Psoas muscle (tissue), 8 donors: ENCODE measurements around the gene CTCFL. TPM values are rescaled to one million over a fixed set of nuclear protein-coding genes. Genes with fewer than 3 reads are reported as not detected.

Experiments used
- ATAC-seq, 4 donors: fragments of 200-7000 bp; cut with Tn5 transposase; one replicate each; pipeline ENCODE4 v1.9.1; 2020; ENCODE audit warnings: moderate library complexity in 3 of 4, mild to moderate bottlenecking in 2 of 4
- DNase-seq, 2 donors: peaks; one replicate each; pipeline ENCODE4 v3.0.0-alpha.2; 2020
- H3K27ac ChIP-seq: fragments of 200-600 bp; one replicate; pipeline ENCODE4 v1.8.0; 2022
- H3K27me3 ChIP-seq, 3 donors: fragments of 200-600 bp in 1 of 3; one replicate each; pipeline versions ENCODE4 v1.6.1 to v1.8.0; 2013 to 2022; ENCODE audit warnings: low read length in 2 of 3, mild to moderate bottlenecking in 2 of 3, moderate library complexity in 1 of 3; ENCODE audit not compliant: insufficient read depth in 3 of 3
- H3K36me3 ChIP-seq, 2 donors: fragments of 200-600 bp in 1 of 2; one replicate each; pipeline versions ENCODE4 v1.6.1 to v1.8.0; 2013 to 2022; ENCODE audit warnings: low read depth in 1 of 2, mild to moderate bottlenecking in 1 of 2, moderate library complexity in 1 of 2; ENCODE audit not compliant: insufficient read depth in 1 of 2
- H3K4me1 ChIP-seq: fragments of 200-600 bp; one replicate; pipeline ENCODE4 v1.8.0; 2022
- H3K4me3 ChIP-seq: fragments of 200-600 bp; one replicate; pipeline ENCODE4 v1.8.0; 2022; ENCODE audit warnings: mild to moderate bottlenecking
- H3K9me3 ChIP-seq: fragments of 200-600 bp; one replicate; pipeline ENCODE4 v1.8.0; 2022
- CTCF ChIP-seq: fragments of 200-600 bp; IDR thresholded peaks from one replicate; pipeline ENCODE4 v1.8.0; 2022; ENCODE audit warnings: antibody characterized with exemption
- WGBS, 3 donors: extraction: QIAGEN DNeasy Blood & Tissue Kit; methylation state at CpG; one replicate each; pipeline versions ENCODE4 v1.1.6 to v1.1.7; 2013; 5-methylcytosine and 5-hydroxymethylcytosine counted together
- intact Hi-C, 2 donors: fragments of 100-400 bp; cut with DNase I; formaldehyde crosslinking; loops; one replicate each; pipeline versions ENCODE4 v1.11.0 to v1.14.2; 2022
- polyA plus RNA-seq, 3 donors: library from polyadenylated mRNA; stranded (reverse); fragments of 200-250 nt; gene quantifications; one replicate each; pipeline ENCODE4 v1.2.3, GENCODE V29; 2013
- total RNA-seq, 4 donors: library from RNA; stranded (reverse); fragmentation: NEBNext Ultra II Directional in 2 of 4; extraction: Animal tissue kit (Norgen Biotek cat#: 25700) in 2 of 4; gene quantifications; one replicate each; pipeline versions ENCODE4 v1.2.1 to v1.2.4, GENCODE V29; 2021 to 2023
- donor health status: healthy with polysubstance abuse.
- donor health status: DM: no; HTN: no; CAD: no; lungs with moderate emphysema.
- donor health status: Bipolar disorder and iron deficiency.
- donor health status: healthy.
- donor health status: DM: yes; HTN: yes; CAD: no.
- donor health status: DM: no; HTN: no; CAD: no.
- donor health status: DM: no; HTN: no; CAD: no.
- donor health status: DM: yes; HTN: yes; CAD: no.

Gene CTCFL
- total and polyA plus RNA-seq, 7 donors = not detected

GRCh38 chr20:57528148-57528547 is 3.2 kb upstream of the CTCFL start:
- Histone ChIP-seq H3K27ac (no peak overlapping the region), H3K4me1 (no peaks in the 10 kb centered on the region), H3K27me3 (no peaks in the 10 kb centered on the region), H3K4me3 (no peak overlapping the region), H3K36me3 (no peaks in the 10 kb centered on the region), H3K9me3 (no peaks in the 10 kb centered on the region)
- DNase-seq (no peak), ATAC-seq (no peak)
- TF ChIP-seq CTCF = no peak
- intact Hi-C loops = no loop called here
- 90 to 93% (median 93%) methylated on average over 4 of the region's 4 CpGs for WGBS, 3 donors

- no peak for ATAC-seq
- Histone ChIP-seq H3K36me3 (no peaks in the 10 kb centered on the region), H3K27me3 (no peaks in the 10 kb centered on the region), H3K4me3 (no peak overlapping the region), H3K27ac (no peak overlapping the region), H3K4me1 (no peaks in the 10 kb centered on the region), H3K9me3 (no peaks in the 10 kb centered on the region)
- intact Hi-C loops = no loop called here
- 76 to 83% (median 82%) methylated on average over 6 of the region's 6 CpGs for WGBS, 3 donors
- DNase-seq = no peak
- TF ChIP-seq CTCF = no peak
These were observed 2.8 kb upstream of the CTCFL start for GRCh38 chr20:57527728-57528127.

DNA sequence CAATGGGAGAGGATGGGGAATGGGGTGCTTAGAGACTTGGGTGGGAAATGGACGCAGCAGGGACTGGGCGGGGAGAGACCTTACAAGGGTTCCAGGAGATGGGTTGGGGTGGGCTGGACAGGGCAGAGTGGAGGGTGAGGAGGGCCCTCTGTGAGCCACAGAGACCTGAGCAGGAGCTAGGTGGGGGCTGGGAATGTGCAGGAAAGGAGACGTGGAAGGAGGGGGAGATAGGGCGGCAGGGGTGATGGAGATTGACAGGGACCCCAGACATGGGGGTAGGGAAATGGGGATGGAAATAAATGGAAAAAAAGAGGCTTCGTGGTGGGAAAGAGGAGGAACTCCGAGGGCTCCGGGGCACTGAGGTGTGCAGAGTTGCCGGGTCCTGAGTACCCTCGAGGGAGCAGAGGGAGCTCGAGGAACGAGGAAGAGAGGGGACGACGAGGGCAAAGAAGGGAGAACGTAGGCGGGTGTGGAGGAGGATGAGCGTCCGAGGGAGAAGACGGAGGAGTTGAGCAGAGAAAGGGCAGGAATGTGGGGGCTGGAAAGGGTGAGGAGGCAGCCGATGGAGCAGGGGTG is 2.0 kb upstream of the CTCFL start:
- Histone ChIP-seq H3K9me3 (no peaks in the 10 kb centered on the region), H3K4me3 (no peak overlapping the region), H3K4me1 (no peaks in the 10 kb centered on the region), H3K36me3 (no peaks in the 10 kb centered on the region), H3K27me3 (no peaks in the 10 kb centered on the region), H3K27ac (no peak overlapping the region)
- DNase-seq = no peak
- no peak for TF ChIP-seq CTCF
- intact Hi-C loops = no loop called here
- no peak for ATAC-seq
- 48 to 49% (median 49%) methylated on average over 19 of the region's 19 CpGs for WGBS, 3 donors

DNA sequence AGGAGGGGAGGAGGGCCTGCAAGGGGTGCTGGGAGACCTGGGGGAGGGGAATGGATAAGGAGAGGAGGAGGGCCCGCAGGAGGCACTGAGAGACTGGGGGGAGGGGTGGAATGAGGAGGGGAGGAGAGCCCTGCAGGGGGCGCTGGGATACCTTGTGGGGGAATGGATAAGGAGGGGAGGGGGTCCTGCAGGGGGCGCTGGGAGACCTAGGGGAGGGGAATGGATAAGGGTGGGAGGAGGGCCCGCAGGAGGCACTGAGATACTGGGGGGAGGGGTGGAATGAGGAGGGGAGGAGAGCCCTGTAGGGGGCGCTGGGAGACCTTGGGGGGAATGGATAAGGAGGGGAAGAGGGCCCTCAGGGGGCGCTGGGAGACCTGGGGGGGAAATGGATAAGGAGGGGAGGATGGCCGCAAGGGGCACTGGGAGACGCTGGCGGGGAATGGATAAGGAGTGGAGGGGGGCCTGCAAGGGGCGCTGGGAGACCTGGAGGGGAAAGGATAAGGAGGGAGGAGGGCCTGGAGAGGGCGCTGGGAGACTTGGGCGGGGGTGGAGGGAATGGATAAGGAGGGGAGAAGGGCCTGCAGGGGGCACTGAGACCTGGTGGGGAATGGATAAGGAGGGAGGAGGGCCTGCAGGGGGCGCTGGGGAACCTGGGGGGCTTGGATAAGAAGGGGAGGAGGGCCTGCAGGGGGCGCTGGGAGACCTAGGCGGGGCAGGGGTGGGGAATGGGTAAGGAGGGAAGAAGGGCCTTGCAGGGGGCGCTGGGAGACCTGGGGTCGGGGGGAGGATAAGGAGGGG is 1.3 kb upstream of the CTCFL start:
- no peak for ATAC-seq
- no peaks in the 10 kb centered on the region for H3K4me1 ChIP-seq
- WGBS, 3 donors = 70 to 75% (median 70%) methylated on average over 12 to 17 of the region's 17 CpGs
- H3K27ac ChIP-seq = no peak overlapping the region
- DNase-seq = no peak
- H3K36me3 ChIP-seq = no peaks in the 10 kb centered on the region
- intact Hi-C loops = no loop called here
- H3K27me3 ChIP-seq = no peaks in the 10 kb centered on the region
- H3K9me3 ChIP-seq = no peaks in the 10 kb centered on the region
- H3K4me3 ChIP-seq = no peak overlapping the region
- TF ChIP-seq CTCF = no peak
